HG03469 (cell line): ENCODE data around the gene FASN.
A peak's percentile ranks its signal among the peaks of the same experiment; 100 is the strongest.
"Not testable (repeated sequence)": the region's sequence is repeated elsewhere in the genome, so short reads cannot be mapped to it uniquely, and the experiment has no call there.

Experiments
- ATAC-seq: cut with Tn5 transposase; IDR thresholded peaks from one replicate; pipeline ENCODE4 v1.9.1; 2021; ENCODE audit warnings: mild to moderate bottlenecking, moderate library complexity, moderate number of reproducible peaks; ENCODE audit not compliant: unreplicated experiment

Gene FASN

DNA sequence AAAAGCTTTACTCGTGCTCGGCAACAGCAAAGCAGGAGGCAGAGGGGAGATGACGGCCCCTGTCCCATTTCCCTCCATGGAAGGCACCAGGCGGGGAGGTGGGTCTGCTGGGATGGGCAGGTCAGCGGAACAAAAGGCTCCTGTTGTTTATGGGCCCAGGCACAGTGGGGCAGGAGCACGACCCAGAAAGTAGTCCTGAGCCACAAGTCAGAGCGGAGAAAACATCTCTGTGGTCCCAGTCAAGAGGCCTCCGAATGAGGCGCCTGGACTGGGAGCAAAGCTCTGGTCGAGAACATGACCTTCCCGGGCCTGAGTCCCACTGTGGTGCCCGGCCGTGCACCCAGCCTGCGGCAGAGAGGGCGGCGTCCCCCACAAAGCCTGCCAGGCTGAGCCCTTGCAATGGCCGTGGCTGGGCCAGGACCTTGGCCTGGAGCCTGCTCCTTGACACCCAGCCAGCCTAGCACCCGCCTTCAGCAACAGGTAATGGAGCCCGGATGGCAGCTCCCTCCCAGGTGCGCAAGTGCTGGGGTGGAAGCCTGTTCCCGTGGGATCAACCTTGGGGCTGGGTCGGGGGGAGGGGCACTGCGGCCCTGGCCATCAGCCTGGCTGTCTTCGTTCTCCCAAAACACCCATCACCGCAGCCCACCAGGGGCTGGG lies 50.0 kb downstream of the FASN start:
- ATAC-seq, result no peak

DNA sequence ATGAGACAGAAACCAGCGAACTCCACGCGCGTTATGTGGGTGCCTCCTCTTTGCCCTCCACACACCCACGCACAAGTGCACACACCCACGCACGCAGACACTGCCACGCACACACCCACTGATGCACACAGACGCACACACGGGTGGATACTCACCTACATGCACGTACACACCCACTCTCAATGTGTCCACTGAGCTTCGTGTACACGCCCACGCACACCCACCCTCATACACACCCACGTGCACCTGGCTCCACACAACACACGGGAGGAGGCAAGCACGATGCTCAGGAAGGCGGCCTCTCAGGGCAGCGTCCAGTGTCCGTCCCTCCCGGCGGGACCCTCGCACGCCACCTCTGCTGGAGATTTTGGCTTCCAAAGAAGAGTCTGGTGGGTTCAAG lies 50.7 kb downstream of the FASN start:
- no peak for ATAC-seq

DNA sequence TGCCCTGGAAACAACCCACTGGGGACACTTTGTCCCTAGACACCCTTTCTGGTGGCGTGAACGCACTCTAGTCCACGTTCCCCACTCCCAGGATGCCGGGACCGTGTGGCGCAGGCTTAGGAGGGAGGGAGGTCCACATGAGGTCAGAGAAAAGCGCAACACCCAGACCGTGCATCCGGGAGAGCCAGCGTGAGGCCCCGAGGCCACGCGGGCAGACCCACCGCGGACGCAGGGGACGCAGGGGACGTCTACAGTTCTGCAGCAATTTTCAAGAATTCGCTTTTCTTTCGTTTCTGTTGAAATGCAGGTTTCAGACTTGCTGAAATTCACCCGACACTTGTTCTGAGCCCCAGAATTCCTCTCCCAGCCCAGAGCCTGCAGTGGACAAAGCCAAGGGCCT lies 51.1 kb downstream of the FASN start:
- ATAC-seq, result no peak

DNA sequence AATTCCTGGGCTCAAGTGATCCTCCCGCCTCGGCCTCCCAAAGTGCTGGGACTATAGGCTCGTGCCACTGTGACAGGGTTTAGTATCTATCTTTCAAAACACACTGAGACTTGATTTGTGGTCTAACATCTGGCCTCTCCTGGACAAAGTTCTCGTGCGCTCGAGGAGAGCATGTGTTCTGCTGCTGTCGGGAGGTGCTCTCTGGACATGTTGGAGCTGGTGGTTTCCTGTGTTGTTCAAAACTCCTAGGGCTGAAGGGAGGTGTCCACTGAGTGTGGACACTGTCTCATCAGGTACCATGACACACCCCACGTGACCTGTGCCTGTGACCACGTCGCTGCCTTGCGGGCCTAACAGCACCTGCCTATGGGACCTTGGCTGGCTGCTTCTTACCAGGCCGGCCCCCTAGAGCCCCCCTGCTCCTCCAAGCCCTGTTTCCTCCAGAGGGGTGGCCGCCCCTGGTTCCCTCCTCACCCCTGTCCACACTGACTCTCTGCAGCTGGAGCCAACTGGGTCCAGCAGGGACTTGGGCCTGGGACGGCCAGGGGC lies 52.0 kb downstream of the FASN start:
- no peak for ATAC-seq

DNA sequence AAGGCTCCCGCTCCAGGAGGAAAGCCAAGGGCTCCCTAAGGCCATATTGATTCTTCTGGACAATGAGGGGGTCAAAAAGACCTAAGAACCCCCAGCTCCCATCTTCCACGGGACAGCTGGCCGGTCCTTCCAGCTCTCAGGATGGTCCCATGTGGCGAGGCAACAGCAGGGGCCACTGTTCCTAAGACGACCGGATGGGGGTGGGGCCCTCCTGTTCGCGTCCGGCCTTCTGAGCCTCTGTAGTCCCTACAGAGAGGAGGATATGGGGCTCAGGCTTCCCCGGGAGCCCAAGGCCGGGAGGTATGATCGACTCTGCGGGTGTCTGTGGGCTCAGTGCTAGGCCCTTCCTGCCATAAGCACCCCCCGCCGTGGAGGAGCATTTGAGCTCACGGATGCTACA lies 54.5 kb downstream of the FASN start:
- no peak for ATAC-seq

DNA sequence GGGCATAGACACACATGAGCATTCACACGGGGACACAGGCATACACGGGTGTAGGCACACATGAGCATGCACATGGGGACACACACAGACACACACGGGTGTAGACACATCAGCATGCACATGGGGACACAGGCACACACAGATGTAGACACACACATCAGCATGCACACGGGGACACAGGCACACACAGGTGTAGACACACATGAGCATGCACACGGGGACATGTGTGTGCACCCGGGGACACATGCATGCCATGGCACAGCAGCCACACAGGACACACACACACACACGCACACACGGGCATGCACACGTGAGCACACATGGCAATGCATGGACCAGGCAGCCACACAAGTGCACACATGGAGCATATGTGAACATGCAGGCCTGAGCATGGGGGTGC lies 55.4 kb downstream of the FASN start:
- no peak for ATAC-seq

DNA sequence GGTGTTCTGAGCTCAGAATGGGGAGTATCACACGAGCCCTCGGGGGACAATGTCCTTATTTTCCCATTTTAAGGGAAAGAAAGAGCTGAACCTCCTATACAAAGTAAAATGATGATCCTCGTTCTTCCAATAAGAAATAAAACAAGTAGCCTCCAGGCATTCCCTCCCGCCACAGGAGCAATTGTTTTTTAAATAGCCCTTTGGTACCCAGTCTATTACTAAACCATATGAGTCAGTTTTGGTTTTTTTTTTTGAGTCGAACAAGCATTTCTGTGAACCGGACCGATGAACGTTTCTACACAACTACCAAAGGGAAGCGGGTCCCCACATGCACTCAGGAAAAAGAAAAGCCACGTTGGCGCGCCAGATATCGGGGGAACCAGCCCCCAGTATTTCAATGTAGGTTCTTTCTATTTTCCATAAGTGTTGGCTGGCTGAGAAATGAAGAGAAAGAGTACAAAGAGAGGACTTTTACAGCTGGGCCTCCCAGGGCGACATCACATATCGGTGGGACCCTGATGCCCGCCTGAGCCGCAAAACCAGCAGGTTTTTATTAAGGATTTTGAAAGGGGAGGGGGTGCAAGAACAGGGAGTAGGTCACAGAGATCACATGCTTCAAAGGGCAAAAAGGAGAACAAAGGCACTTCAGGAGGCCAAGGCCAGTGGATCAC lies 56.8 kb downstream of the FASN start:
- ATAC-seq, result no peak

DNA sequence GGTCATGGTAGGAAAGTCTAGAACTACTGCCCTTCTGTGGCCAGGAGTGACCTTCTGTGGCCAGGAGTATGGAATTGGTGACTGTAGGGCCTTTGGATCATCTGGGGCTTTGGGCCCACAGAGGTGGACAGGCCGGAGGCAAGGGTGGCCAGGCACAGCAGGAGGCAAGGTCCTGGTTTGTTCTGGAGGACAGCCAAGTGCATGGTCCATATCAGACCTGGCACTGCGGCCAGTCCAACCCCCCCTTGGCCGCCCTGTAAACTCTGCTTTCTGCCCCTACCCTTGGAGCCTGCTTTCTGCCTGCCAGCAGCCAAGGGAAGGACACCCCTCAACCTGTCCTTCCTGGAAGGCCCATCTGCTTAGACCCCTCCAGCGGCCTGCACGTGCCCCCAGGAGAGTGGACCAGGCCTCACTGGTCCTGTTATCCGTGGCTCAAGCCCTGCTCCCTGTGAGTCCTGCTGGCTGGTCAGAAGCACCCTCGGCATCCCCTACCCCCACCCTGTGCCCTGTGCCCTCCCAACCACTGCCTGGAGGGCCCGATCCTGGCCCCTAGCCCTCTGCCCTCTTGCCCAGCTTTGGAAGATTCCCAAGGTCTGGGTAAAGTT lies 58.2 kb downstream of the FASN start:
- ATAC-seq, result no peak

DNA sequence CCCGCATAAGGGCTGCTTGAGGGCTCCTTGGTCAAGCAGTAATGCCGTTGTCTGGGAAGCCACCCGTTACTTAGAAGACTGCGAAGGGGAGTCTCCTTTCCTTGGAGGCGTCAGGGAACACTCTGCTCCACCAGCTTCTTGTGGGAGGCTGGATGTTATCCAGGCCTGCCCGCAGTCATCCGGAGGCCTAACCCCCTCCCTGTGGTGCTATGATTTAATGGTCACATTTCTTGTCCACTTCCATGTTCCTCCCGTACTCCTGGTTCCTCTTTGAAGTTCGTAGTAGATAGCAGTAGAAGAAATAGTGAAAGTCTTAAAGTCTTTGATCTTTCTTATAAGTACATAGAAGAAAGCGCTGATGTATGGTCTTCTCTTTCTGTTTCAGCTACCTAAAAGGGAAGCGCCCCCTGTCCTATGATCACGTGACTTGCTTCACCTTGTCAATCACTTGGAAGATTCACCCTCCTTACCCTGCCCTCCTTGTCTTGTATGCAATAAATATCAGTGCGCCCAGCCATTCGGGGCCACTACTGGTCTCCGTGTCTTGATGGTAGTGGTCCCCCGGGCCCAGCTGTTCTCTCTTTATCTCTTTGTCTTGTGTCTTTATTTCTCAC lies 59.1 kb downstream of the FASN start:
- not testable (repeated sequence) for ATAC-seq

DNA sequence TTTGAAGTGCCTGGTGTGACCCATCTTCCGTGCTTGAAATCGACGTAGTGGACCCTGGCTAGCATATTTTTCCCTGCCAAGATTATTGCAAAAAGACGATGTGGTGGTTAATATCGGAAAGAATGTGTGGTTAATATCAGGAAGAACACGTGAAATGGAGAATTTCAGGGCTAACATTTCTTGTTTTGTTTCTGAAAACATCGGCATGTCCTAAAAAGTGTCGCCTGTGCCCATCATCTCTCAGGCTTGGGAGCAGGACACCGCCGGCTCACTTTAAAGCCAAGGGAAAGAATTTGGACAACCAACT lies 60.2 kb downstream of the FASN start:
- no peak for ATAC-seq

DNA sequence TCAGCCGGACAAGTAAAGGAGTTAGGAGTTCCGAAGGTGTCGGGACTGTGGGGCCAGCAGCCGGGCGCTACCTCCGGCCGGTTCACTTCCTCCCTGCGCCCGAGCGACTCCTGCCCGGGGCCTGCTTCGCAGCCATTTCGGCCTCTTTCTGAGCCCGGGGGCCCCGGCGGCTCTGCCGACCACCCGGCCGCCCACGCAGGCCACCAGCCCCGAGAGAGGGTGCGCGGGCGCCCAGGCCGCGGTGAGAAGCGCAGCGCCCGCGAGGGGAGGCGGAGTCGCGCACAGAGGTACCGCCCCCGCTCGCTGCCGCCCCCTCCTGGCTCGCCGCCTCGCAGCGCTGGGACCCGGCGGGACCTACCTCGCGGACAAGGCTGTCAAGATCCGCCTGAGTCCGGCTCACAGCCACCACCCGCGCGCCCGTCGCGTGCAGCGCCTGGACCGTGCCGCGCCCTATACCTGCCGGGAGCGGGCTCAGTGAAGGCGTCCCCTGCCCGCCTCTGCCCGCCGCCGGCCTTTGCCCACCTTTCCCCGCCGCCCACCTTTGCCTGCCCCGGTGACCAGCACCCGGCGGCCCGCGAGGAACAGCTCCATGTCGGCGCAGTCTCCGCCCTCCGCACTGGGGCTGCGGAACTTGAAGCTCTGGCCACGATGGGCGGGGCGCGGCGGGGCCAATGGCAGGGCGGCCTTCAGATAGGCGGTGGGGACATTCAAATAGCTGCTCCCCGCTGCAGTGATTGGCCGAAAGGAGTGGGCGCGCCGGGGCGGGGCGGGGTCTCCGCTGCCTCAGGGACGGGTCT lies 60.7 kb downstream of the FASN start, which contains the start of gene DCXR:
DCXR (minus strand) TSS at position 606 of the 797 bp plus-strand sequence; CDS start at position 591, 15 bp downstream.
- ATAC-seq, result peak; percentile 60

DNA sequence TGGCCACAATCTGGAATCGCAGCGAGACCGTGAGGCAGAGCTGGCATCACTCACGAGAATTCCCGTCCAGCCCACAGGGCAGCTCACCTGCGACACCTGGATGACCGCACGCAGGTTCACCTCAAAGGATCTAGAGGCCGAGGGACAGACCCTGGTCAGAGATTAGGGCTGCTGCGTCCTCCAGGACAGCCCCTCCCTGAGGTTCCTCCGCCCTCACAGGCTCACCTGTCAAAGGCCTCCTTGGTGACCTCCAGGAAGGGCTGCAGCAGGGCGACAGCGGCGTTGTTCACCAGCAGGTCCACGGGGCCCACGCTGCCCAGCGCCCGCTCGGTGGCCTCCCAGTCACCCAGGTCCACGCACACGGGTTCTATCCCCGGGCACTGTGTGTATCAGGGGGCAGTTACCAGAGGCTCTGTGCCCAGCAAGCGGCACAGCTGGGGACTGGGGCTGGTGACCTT lies 61.4 kb downstream of the FASN start:
- ATAC-seq, result no peak

DNA sequence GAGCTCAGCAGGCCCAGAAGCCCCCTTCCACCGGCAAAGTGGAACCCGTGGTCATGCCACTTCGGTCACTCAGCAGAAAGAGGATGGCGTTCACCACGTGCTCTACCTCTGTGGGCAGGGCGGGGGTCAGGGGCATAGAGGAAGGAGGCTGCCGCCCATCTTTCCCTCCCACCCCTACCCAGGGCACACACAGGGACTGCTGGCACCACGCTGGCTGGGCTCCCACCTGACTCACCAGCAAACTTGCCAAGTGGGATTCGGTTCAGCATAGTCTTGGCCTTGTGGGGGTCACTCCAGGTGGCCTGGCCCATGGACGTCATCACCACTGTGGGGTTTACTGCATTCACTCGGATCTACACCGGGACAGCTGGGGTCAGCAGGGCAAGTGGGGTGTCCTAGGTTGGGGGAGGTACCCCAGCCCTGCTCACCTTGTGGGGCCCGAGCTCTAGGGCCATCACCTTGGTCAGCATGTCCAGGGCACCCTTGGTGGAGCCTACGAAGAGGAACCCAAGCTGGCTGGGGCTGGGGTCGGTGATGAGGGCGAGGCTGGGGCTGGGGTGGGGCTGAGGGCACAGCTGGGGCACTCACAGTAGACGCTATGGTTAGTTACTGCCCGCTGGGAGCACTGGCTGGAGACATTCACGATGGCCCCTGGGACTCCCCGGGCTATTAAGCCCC lies 61.9 kb downstream of the FASN start:
- ATAC-seq, result no peak

DNA sequence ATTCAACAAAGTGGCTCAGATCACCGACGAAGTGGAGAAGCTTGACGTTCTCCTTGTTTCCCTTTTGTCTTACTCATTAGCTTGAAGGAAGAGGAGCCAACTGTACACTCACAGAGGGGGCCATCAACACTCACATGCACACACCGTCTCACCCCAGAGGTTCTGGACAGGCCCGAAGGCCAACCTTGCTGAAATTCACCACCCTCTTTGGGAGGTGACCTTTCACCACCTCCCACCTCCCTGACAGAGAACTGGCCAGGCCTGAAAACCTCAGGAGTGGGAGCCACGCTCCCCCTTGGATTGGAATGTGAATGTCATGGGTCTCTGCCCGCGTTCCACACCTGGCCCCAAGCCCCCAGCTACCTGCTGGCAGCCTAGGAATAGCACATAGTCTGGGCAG lies 62.5 kb downstream of the FASN start:
- ATAC-seq, result no peak

DNA sequence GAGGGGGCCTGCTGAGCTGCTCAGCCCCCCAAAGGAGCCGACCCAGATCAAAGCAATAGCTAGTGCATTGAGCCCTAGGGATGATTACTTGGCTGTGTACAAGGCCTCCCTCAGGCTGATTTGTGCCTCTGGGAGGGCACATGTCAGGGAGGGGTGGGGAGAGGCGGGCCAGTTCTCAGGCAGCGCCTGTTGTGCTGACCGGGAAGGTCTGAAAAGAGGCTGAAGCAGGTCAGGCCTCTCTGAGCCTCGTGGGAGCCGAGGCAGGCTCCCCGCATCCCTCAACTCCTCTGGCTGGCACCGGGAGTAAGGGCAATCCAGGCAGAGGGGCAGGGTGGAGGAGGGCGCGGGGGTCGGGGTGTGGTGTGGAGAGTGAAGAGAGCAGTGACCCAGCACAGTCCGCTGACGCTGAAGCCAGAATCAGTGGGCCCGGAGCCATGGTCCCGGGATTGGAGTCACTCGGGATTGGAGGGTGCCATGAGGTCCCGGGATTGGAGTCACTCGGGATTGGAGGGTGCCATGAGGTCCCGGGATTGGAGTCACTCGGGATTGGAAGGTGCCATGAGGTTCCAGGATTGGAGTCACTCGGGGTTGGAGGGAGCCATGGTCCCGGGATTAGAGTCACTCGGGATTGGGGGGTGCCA lies 63.5 kb downstream of the FASN start:
- no peak for ATAC-seq

DNA sequence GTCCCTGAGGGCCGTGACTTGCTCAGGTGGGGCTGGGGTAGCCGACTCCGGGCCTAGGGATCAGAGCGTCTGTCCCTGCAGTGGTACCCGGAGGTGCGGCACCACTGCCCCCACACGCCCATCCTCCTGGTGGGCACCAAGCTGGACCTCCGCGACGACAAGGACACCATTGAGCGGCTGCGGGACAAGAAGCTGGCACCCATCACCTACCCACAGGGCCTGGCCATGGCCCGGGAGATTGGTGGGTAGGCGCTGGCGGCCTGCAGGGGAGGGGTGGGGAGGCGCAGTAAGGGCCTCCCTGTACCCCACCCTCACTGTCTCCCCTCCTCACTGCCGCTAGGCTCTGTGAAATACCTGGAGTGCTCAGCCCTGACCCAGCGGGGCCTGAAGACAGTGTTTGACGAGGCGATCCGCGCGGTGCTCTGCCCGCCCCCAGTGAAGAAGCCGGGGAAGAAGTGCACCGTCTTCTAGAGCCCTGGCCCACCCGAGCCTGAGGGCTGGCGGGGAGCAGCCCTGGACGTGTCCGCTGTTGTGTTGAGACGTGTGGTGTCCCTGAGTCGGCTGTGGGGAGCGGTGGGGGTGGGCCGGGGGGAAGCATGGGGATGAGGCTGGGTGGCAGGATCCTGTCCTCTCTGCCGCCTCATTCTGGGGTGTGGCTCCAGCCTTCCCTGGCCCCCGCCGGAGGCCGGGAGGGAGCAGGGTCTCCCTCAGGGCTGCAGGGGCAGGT lies 64.5 kb downstream of the FASN start:
- ATAC-seq, result no peak

DNA sequence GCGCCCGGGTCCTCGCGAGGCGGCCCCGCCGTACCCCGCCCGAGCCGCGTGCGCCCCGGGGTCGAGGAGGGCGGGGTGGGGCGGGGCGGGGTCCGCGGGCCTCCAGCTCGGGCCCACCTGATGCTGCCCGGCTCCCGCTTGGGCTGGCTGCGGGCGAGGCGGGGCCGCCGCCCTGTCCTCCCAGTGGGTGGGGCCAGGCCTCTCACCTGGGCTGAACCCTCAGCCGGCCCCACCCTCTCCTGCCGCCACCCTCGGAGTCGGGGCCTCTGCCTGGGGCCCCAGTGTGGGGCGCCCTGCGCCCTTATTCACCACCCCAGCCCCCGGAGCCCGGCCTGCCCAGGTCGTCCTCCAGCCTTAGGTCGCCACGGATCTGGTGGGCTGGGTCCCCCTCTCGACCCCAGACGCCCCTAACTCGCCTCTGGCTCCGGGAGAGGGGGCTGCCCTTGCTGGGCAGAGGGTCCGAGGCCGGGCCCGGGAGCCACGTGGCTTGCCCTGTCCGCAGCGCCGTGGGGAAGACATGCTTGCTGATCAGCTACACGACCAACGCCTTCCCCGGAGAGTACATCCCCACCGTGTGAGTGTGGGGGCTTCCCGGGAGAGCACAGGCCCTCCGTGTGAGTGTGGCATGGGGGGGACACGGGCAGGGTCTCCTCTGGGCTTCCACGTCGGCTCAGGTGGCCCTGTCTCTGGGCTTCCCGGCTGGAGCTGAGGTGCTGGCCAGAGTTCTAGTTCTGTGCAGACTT lies 66.0 kb downstream of the FASN start:
- no peak for ATAC-seq

DNA sequence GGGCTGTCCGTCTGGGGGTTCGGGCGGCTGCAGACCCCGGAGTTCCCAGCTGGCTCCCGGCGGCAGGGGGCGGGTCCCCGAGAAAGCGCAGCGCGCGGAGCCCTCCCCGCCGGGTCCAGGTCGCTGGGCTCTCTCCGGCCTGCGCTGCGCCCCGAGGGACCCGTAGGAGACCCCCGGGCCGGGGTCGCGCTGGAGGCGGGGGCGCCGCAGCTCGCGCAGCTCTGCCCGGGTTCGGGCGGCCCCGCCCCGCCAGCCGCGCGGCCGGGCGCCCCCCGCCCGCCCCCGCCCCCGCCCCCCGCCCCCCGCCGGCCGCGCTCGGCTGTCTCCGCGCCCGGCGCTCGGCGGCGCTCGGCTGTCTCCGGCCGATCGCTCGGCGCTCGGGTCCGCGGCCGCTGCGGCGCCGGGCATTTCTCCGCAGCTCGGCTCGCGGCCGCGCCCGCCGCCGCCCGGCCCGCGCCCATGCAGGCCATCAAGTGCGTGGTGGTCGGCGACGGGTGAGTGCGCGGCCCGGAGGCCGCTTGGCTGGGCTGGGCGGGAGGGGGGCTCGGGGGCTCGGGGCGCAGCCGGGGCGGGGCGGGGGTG lies 66.6 kb downstream of the FASN start, which contains the start of gene RAC3:
RAC3 (plus strand) TSS at position 376 of the 582 bp plus-strand sequence; CDS start at position 460, 84 bp downstream.
- no peak for ATAC-seq
